HG03095 (cell line): ENCODE measurements around the gene KCNIP4.

Experiments used
- ATAC-seq: cut with Tn5 transposase; IDR thresholded peaks from one replicate; pipeline ENCODE4 v1.9.1; 2021; ENCODE audit warnings: moderate library complexity; ENCODE audit not compliant: unreplicated experiment

Gene KCNIP4

DNA sequence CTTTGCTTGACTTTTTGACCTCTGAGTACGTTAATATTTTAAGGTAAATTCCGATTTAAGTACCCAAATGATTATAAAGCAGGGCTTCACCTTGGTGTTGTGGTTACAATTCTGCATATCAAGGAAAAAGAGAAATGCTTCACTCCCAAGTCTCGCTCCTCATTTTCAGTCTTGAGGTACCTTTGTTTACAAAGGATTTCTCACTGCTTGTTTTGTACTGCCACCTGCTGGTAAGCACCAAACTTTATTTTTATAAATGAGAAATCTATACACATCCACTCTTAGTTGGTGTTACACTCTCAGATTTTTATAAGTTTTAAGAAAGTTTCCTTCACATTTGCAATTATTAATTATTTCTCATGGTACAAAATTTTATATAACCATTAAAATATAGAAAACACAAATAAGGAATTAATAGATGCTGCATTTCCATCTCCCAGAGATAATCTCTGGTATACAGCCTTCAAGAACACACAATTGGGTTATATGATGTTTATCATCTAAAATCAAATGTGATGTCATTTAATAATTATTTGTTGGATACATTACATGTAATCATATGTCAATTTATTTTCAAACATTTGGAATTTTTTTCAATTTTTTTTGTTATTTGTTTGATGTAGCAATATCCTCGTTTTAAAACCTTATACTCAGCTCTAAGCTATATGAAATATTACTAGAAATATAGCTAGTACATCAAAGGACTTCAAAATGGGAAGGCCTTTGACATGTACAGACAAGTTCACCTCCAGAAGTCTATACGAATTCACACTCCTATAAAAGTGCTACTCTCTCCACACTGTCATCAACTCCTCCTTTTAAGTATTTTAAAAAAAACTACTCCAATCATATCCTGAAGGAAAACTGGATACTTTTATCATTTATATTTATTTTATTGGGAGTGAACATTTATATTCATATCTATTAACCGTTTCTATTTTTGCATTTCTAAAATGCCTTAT, 179.9 kb downstream of the KCNIP4 start:
- ATAC-seq = peak; percentile 74

DNA sequence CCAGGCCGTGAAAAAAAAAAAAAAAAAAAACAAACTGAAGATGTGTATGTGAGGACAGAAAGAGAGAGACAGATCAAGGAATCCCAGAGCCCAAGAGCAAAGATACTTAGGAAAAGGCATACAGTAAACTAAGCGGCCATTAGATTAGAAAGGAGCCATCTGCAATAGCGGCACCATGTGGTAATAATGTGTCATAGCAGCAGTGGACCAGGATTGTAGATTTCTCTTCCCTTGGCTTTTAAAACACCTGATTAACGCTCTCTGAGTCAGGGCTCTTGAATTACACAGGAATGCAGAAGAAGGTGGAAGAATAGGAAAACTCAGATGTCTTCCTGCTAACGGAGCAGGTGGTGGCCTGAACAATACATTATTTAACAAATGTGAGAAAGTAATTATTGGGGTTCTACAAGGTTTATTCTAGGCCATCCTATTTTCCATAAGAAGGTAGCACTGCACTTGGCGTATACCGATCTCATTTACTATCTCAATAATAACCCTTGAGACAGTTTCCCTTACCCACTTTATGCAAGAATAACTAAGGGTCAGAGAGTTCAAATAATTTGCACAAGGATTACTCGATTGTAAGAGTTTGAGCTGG, 182.7 kb downstream of the KCNIP4 start:
- ATAC-seq = peak; percentile 69

DNA sequence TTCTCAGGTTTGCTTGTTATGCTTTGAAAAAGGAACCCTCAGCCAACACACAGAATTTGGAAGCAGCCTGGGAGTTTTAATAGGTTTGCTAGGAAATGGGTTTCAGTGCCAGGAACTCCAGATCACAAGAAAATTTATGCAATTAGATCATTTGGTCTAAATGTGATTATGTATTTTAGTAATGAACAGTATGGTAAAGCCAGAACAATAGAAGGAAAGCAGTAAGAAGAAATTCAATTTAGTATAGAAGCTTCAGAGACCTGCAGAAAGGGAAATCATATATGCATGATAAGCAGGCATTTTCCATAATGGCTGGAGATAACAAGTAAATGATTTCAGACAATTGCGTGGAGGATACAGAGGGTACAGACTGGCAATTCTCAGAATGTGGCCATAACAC, 184.7 kb downstream of the KCNIP4 start:
- no peak for ATAC-seq

DNA sequence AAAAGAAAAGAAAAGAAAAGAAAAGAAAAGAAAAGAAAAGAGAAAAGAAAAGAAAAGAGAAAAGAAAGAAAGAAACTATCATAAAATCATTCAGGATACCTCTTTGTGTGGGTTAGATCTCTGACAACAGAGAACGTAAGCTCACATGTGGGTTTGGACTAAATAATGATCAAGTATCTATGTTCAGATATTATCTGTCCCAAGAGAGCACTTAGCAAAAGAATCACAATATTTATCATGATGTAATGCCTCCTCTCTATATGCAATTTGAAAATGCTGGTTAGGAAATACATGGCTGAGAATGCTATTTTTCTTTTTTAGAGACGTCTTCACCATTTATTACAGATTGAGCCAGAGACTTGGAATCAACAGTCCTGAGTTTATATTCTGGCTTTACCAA, 191.3 kb downstream of the KCNIP4 start:
- ATAC-seq = no peak

DNA sequence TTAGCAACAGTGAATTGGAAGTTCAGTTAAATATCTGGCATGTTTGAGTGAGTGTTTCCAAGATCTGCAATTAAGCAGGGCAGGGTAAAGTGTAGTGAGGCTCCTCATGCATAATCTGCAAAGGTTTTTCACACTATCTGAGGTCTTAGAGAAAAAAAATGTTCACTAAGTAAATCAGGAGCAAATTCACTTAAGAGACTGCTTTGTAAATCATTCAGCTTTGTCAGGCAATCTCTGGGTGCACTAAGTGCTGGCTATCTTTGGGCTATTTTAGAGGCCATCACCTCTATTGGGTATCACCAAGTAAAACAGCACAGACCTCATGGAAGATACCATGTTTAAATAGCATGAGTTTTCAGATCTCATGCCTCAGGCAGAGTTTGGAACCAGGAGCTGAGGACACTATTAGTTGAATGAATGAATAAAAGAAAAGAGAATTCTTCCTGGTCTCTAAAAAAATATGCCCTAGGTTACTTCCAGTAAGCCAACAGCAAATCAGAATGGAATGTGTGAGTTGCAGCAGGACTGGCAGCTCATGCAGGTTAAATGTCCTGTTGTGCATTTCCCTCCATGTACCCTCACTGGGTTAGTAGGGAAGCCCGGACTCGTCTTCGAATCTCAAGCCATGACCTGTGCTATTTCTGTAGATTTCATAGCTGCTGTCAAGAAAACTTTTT, 195.3 kb downstream of the KCNIP4 start:
- ATAC-seq = no peak

DNA sequence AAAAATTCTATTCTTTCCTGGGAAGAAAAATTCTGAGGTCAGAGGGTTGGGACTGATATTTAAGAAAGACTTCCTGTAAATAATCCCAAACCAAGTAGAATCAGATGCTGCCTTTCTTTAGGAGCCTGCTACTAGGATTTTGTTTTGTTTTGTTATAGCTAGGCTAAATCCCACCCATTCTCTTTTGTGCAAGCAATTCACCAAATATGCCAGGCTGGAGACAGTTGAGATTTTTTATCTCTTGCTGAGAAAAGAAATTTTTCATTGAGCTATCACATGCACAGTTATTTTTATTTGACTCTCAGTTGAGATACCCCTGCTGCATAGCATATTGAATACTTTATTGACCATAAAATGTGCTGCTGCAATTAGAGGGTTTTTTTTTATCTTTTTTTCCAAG, 196.0 kb downstream of the KCNIP4 start:
- no peak for ATAC-seq

DNA sequence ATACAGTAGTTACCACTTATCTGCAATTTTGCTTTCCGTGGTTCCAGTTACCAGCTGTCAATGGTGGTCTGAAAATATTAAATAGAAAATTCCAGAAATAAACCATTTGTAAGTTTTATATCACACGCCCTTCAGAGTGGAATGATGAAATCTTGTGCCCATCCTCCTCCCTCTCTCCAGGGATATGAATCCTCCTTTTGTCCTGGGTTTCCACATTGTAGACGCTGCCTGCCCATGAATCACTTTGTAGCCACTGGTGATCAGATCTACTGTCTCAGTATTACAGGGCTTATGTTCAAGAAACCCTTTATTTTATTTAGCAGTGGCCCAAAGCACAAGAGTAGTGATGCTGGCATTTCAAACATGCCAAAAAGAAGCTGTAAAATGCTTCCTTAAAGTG, 198.6 kb downstream of the KCNIP4 start:
- ATAC-seq = no peak

DNA sequence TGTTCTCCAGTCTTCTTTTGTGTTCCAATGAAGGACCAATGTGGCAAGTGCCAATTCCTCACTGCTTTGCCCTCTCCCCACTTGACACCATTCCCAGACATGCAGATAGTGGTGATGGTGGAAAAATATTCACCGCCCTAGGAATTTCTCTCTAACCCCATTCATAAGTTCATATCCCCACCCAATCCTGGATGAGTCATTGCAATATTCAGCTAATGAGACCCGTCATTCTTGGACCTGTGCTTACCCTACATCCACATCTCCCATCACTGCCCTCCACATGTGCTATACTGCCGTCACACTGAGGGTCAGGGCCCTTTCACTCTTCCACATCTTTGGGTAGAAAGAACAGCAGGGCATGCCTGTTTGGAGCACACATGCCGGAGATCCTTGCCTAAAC, 199.2 kb downstream of the KCNIP4 start:
- no peak for ATAC-seq

DNA sequence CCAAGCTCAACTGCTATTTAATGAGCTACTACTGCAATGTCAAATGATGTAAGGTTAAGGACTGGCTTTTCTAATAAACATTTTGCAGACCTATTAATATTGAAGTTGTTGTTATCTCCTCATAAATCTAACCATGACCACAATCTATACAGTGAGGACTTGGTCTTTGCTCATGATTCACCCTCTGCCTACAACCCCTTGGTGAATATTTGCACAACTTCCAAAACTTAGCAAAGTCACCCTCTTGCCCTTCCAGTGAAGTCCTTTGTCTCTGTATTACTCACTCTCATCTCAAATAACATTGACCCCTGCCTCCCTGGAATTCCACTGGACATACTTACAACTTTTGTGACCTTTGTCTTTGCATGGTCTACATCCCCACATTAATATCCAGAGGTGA, 204.5 kb downstream of the KCNIP4 start:
- no peak for ATAC-seq

DNA sequence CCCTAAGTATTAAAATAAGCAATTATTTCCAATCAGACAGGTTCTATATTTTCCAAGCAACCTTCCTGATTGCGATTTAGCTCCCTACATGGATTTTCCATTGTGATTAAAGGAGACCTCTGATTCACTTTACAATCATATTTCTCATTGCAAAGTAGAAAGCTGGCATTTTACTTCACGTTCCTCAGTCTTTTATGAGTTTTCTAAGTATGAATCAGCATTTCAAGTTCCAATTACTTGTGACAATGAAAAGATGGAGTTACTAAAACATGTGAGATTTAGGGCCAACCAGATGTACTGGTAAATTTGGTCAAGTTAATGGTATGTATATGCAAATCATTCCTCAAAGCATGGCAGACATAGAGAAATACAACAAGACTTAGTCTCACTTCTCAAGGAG, 206.2 kb downstream of the KCNIP4 start:
- ATAC-seq = no peak

DNA sequence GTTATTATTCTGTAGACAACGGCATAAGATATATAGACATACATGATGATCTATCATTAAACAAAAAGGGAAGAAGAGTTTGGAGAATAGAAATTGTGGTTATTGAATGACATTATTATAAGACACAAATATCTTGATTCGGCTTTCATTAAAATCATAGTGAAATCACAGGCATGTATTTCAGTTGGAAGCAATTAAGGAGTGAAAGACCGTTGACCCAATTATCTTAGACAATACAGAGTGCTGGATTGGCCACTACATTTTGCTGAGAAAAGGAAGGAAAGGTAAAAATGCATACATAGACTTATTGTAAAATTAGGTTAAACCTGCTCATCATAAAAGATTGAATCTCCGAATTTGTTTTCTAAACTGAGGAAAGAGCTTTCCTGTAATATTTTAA, 209.8 kb downstream of the KCNIP4 start:
- ATAC-seq = no peak

DNA sequence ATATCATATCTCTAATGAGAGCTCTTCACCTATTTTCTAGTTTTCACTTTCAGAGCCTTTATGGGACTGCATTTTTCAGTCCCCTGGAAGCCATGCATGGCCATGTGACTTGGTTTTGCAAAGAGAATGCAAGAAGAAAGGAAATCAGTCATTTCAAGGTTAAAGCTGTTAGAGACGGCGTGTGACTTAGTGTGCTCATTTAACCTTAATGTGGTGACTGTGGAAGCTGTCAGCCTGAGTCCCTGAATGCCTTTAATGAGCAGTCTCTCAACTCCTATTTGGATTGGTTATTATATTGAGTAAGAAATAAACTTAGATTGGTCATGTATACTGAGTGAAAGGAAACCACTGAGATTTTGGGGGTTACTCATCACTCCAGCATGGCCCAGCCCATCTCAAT, 212.7 kb downstream of the KCNIP4 start:
- no peak for ATAC-seq

DNA sequence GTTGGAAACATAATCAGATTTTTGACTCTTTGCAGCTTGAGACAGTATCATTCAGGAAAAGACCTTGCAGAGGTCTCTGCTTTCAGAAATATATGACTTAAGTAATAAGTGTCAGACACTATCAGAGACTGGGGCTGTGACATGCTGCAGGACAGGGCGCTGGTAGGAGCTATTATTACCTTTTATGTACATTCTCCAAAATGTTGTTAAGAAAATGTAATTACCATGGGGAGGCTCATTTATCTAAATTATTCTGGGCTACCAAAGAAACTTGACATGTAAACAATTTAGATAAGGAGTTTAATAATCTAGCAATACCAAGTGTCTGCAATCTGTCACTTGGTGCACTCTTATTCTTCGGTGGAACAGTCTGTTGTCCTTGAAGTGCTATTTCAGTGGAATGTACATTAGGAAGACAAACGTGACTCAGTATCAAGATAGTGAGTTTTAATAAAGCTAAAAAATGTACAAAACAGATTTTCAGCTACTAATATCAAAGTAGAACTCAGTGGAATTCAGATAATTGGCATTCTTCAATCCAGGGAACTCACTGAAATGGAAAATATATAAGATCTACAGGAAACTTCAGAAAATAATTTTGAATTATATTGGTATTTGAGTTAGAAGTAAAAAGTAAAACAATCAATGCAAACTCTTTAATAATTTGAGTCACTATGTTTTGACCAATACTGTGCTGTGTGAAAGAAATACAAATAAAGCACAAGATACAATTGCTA, 214.5 kb downstream of the KCNIP4 start:
- no peak for ATAC-seq

DNA sequence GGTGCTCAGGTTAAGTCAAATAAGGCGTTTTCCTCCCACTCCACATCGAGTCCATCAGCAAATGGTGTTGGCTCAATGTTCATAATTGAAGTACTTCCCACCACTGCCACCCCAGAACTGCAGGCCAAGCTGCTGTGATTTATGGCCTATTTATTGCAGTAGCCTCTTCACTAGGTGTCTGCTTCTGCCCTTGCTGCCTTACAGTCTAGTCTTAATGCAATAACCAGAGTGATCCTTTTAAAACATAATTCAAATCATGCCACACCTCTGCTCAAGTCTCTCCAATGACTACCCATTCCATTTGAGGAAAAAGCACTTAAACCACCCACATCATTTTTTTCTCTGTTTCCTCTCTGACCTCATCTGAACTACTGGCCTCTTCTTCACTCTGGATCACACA, 220.3 kb downstream of the KCNIP4 start:
- ATAC-seq = no peak

DNA sequence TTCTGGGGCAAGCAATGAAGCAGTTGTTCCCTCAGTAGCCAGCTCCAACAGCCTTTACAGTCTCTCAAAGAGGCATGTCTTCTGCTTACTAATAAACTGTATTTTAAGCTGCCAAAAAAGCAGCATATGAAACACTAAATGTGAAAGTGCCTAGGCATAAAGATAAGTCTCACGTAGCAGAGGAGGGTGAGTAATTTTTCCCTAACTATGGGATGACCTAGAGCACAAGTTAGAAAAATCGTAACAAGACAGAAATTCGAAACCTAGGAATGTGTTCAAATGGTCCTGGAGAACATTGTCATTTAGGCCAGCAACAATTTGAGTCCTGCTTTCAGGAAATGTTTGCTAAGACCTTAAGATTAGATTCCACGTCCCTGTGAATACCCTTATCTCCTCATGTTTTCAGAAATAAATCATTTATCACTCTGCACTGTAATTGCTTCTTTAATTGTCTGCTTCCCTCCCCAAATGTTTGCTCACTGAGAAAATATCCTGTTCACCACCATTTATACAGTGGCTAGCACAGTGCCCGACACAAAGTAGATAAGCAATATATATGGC, 222.2 kb downstream of the KCNIP4 start:
- ATAC-seq = no peak

DNA sequence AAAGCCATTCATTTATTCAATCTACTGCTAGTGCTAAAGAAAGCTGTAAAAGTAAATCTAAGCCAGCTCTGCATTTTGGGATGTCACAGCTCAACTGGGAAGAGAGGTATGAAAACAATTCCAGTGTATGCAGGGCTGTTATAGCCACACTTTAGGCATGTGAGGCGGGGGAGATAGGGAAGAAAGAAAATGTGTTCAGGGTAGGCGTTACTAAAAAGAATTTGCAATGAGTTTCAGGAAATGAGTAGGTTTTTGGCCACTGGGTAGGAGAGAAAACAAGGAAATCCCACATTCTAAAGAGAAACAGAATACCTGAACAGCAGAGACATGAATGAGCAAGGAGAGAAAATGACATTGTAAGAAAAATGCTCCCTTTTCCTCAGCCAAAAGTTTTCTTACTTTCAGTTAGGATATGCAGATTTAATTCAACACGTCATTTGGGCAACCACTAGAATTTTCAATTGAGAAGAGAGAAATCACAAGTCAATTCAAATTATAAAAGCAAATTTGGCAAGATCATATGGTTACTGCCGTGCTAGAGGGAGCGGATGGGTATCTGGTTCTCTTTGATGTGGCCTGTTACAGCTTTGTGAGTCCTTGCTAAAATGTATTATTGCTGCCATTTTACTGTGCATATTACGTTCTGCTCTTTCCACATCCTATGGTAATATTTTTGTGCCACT, 226.3 kb downstream of the KCNIP4 start:
- no peak for ATAC-seq

DNA sequence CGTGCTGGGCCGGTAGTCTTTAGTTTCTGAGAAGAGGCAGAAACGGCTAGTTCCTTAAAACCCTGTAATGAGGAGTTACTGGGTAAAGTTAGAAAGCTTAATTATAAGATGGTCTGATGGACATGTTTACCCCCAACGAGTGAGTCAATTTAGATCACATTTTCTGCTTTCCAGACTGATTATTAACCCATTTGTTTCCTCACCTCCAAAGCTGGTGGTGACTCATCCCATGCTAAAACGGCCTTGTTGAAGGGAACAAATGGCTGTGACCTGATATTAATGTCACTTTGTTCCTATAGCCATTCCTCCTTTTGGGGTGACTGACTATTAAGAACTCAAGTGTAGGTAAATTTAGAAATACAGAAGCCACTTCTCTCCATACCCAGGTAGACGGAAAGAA, 232.0 kb downstream of the KCNIP4 start:
- no peak for ATAC-seq

DNA sequence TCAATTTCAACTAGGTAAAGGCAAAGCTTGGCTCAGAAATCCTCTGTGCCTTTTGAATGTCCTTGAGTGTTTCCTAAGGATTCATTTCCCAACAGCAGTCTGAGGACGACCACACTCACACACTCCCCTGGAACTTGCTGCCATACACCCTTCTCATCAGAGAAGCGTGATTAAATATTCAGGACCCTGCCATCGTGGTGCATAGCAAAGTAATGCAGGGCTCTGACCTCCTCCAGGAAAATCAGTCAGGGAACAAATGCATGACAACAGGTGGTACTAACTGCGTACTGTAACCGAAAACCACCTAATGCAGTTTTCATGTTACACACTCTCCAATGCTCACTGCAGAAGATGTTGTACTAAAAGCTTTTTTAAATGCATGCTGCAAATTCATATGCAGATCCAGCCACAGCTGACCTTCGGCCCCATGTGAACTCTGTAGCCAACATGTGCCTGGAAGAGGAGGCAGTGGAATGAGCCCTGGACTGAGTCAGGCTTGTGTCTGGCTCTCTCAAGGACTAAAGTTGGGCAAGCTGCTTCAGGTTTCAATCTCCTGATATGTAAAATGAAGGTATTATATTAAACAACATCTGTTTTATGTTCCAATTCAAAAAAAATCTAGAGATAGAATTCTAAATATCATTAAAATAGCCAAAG, 238.3 kb downstream of the KCNIP4 start:
- no peak for ATAC-seq

DNA sequence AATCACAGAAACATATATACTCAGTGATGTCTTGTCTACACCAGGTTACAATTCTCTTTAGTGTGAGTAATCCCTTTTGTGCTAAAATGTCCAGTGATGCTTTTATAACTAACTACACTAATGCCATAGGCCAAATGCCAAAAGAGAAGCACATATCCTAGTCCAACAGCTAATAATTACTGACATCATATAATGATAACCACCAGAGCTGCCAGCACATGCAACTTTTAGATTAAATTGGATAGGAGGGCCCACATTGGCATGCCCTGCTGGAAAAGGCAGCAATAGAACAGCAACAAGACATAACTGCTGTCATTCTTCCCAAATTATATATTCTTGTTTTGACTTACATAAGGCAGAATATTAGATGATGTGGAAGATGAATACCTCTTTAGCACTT, 238.8 kb downstream of the KCNIP4 start:
- no peak for ATAC-seq

DNA sequence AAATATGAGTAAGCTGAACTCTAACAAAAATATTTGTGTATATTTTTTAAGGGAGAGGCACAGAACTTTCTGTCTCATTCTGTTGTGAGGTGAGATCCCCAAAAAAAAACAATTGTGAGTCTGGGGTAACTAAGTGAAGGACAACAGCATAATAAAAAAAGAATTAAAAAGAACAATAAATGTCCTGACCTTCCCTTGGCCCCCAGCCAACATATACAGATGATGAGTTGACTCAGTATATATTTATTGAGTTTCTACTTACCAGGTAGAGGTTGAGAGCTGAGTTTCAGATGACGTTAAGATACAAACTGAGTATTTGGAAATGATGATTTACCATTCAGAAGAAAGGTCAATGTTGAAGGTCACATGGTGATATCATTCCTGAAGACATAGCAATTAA, 239.5 kb downstream of the KCNIP4 start:
- ATAC-seq = no peak
